PC-3 (cell line): ENCODE measurements around the gene ELL2. TPM values are rescaled to one million over a fixed set of nuclear protein-coding genes. Genes with fewer than 3 reads are reported as not detected.

Source experiments
- ATAC-seq: fragments of 200-7000 bp; cut with Tn5 transposase; 2 replicates; pipeline ENCODE4 v1.9.1; 2020; ENCODE audit warnings: mild to moderate bottlenecking, moderate library complexity
- BruUV-seq: library from RNA; stranded (reverse); fragments of 400-500 nt; replicated peaks from 2 replicates; lab custom pipeline; 2021; lab: Mats Ljungman, UMichigan
- CTCF ChIA-PET: fragments of 300-600 bp; sonication (Branson Sonifier 250); formaldehyde crosslinking; loops from one replicate; lab custom pipeline; 2022; ENCODE audit warnings: antibody characterized with exemption; lab: Charles Lee
- POLR2A ChIA-PET: fragments of 300-600 bp; sonication (Branson Sonifier 250); formaldehyde crosslinking; loops from one replicate; lab custom pipeline; 2022; ENCODE audit warnings: antibody characterized with exemption; ENCODE audit not compliant: unreplicated experiment; lab: Charles Lee
- DNase-seq: peaks from one replicate; pipeline ENCODE4 v3.0.0-alpha.2; 2015
- H2AFZ ChIP-seq: fragments of 300-600 bp; sonication (generic); 2 replicates; pipeline ENCODE4 v1.6.0; 2016; ENCODE audit warnings: antibody characterized with exemption, low read length
- H3F3A ChIP-seq: fragments of 300-600 bp; sonication (generic); one replicate; pipeline ENCODE4 v1.6.0; 2017; ENCODE audit warnings: antibody characterized with exemption, low read length, control low read depth, mild to moderate bottlenecking; ENCODE audit not compliant: unreplicated experiment
- H3K27ac ChIP-seq: fragments of 300-600 bp; sonication (generic); 2 replicates; pipeline ENCODE4 v1.5.1; 2016; ENCODE audit warnings: mild to moderate bottlenecking, low read length
- H3K27me3 ChIP-seq: fragments of 300-600 bp; sonication (generic); 2 replicates; pipeline ENCODE4 v1.6.1; 2016; ENCODE audit warnings: low read length, mixed read lengths
- H3K36me3 ChIP-seq: fragments of 300-600 bp; sonication (generic); 2 replicates; pipeline ENCODE4 v1.6.1; 2016; ENCODE audit warnings: low read depth, mixed run types, low read length, mixed read lengths
- H3K4me1 ChIP-seq: fragments of 300-600 bp; sonication (generic); 2 replicates; pipeline ENCODE4 v1.5.1; 2016; ENCODE audit warnings: low read length; ENCODE audit not compliant: insufficient read depth
- H3K4me2 ChIP-seq: fragments of 300-600 bp; sonication (generic); 2 replicates; pipeline ENCODE4 v1.6.0; 2016; ENCODE audit warnings: low read length
- H3K4me3 ChIP-seq: fragments of 300-600 bp; sonication (generic); 2 replicates; pipeline ENCODE4 v1.5.1; 2016; ENCODE audit warnings: mild to moderate bottlenecking, low read length, mixed read lengths
- H3K79me2 ChIP-seq: fragments of 300-600 bp; sonication (generic); 2 replicates; pipeline ENCODE4 v1.6.1; 2017; ENCODE audit warnings: low read length, mixed read lengths
- H3K9ac ChIP-seq: fragments of 300-600 bp; sonication (generic); 2 replicates; pipeline ENCODE4 v1.6.0; 2016; ENCODE audit warnings: mild to moderate bottlenecking, low read length
- H3K9me2 ChIP-seq: fragments of 300-600 bp; sonication (generic); replicated peaks from 2 replicates; pipeline ENCODE4 v1.6.1; 2016; ENCODE audit warnings: mixed run types, low read length, mixed read lengths
- H3K9me3 ChIP-seq: fragments of 300-600 bp; sonication (generic); 2 replicates; pipeline ENCODE4 v1.6.1; 2016; ENCODE audit warnings: low read length, mixed read lengths
- H4K20me1 ChIP-seq: fragments of 300-600 bp; sonication (generic); 2 replicates; pipeline ENCODE4 v1.6.1; 2016; ENCODE audit warnings: low read length, mixed read lengths
- CTCF ChIP-seq: fragments of 300-600 bp; sonication (generic); conservative IDR thresholded peaks from 2 replicates; pipeline ENCODE4 v1.5.1; 2017; ENCODE audit warnings: antibody characterized with exemption, low read depth, mild to moderate bottlenecking, low read length
- EZH2 ChIP-seq: fragments of 300-600 bp; sonication (generic); IDR thresholded peaks from one replicate; pipeline ENCODE4 v1.6.1; 2017; ENCODE audit warnings: antibody characterized with exemption, mild to moderate bottlenecking, low read length; ENCODE audit not compliant: unreplicated experiment
- EZH2phosphoT487 ChIP-seq: fragments of 300-600 bp; sonication (generic); IDR thresholded peaks from 2 replicates; pipeline ENCODE4 v1.6.1; 2018; ENCODE audit warnings: mild to moderate bottlenecking, antibody characterized with exemption, low read length, borderline replicate concordance
- intact Hi-C: fragments of 100-400 bp; cut with micrococcal nuclease; formaldehyde crosslinking; loops from 2 replicates; pipeline ENCODE4 v1.9.0; 2023
- total RNA-seq: library from RNA; depleted of rRNA; stranded (reverse); fragments of >200 nt; gene quantifications from 2 replicates; pipeline ENCODE4 v1.2.3, GENCODE V29; 2014

ELL2 gene
- total RNA-seq, 1 experiment from 2014 or later = 72.2 TPM

GRCh38 chr5:95900383-95900958 is 61.2 kb downstream of the ELL2 start:
- H3K27me3 ChIP-seq = no peaks in the 10 kb centered on the region
- intact Hi-C loops = loop anchor here (5.0 kb wide), 1 partner anchor 52 kb away; no protein-coding TSS in a partner anchor
- no peak for DNase-seq
- H3K4me1 ChIP-seq = peaks cover 15% of the 10 kb centered on the region; the same call in 1 of the 2 replicates
- TF ChIP-seq CTCF = no peak
- ChIA-PET POLR2A (no interaction called here), CTCF (no interaction called here)
- no peak for ATAC-seq
- H3K4me3 ChIP-seq = no peak overlapping the region
- BruUV-seq = no TSS peak
- H3K9me3 ChIP-seq = no peaks in the 10 kb centered on the region
- peaks cover 66% of the 10 kb centered on the region for H3K36me3 ChIP-seq
- no peaks in the 10 kb centered on the region for H4K20me1 ChIP-seq
- no peaks in the 10 kb centered on the region for H3F3A ChIP-seq
- H3K9ac ChIP-seq = no peak overlapping the region
- peaks cover 36% of the 10 kb centered on the region for H3K79me2 ChIP-seq
- no peak overlapping the region for H2AFZ ChIP-seq
- H3K9me2 ChIP-seq = no peaks in the 10 kb centered on the region
- H3K4me2 ChIP-seq = no peak overlapping the region
- no peak overlapping the region for H3K27ac ChIP-seq

GRCh38 chr5:95899829-95900228 is 61.8 kb downstream of the ELL2 start:
- H2AFZ ChIP-seq = no peak overlapping the region
- no peaks in the 10 kb centered on the region for H4K20me1 ChIP-seq
- no peaks in the 10 kb centered on the region for H3F3A ChIP-seq
- H3K9me2 ChIP-seq = no peaks in the 10 kb centered on the region
- H3K4me1 ChIP-seq = peaks cover 15% of the 10 kb centered on the region; the same call in 1 of the 2 replicates
- H3K36me3 ChIP-seq = peaks cover 62% of the 10 kb centered on the region
- TF ChIP-seq EZH2 = no peak
- no peak for TF ChIP-seq CTCF
- no peak for TF ChIP-seq EZH2phosphoT487
- ChIA-PET POLR2A (no interaction called here), CTCF (no interaction called here)
- H3K79me2 ChIP-seq = peaks cover 33% of the 10 kb centered on the region; the same call in 1 of the 2 replicates
- no peak overlapping the region for H3K9ac ChIP-seq
- intact Hi-C loops = loop anchor here (5.0 kb wide), 1 partner anchor 52 kb away; no protein-coding TSS in a partner anchor
- ATAC-seq (no peak), DNase-seq (no peak)
- H3K4me3 ChIP-seq = no peak overlapping the region
- no peak overlapping the region for H3K4me2 ChIP-seq
- H3K27ac ChIP-seq = no peak overlapping the region
- BruUV-seq = no TSS peak
- H3K27me3 ChIP-seq = no peaks in the 10 kb centered on the region
- no peaks in the 10 kb centered on the region for H3K9me3 ChIP-seq

- H3K4me2 ChIP-seq = no peak overlapping the region
- ChIA-PET POLR2A (no interaction called here), CTCF (no interaction called here)
- no peak for ATAC-seq
- peaks cover 33% of the 10 kb centered on the region; the same call in 1 of the 2 replicates for H3K79me2 ChIP-seq
- no peak for DNase-seq
- no peak overlapping the region for H3K27ac ChIP-seq
- no peaks in the 10 kb centered on the region for H3K27me3 ChIP-seq
- no peak for TF ChIP-seq CTCF
- no peak for TF ChIP-seq EZH2phosphoT487
- no peak for TF ChIP-seq EZH2
- BruUV-seq = no TSS peak
- H3F3A ChIP-seq = no peaks in the 10 kb centered on the region
- no peak overlapping the region for H3K4me3 ChIP-seq
- no peaks in the 10 kb centered on the region for H3K9me3 ChIP-seq
- H4K20me1 ChIP-seq = no peaks in the 10 kb centered on the region
- intact Hi-C loops = no loop called here
- peaks cover 15% of the 10 kb centered on the region; the same call in 1 of the 2 replicates for H3K4me1 ChIP-seq
- no peak overlapping the region for H3K9ac ChIP-seq
- no peak overlapping the region for H2AFZ ChIP-seq
- H3K36me3 ChIP-seq = peaks cover 62% of the 10 kb centered on the region
- no peaks in the 10 kb centered on the region for H3K9me2 ChIP-seq
Observed at GRCh38 chr5:95899006-95899405, 62.6 kb downstream of the ELL2 start.
